ENCODE measurements around the gene PRRX1.
A peak's percentile ranks its signal among the peaks of the same experiment; 100 is the strongest.

Gene PRRX1

GRCh38 chr1:170664828-170665612, 1.1 kb downstream of the PRRX1 start:
- DNase-seq (ENCODE audit: extremely low read depth, low read depth) = no peak
- peak; percentile 12 for TF ChIP-seq CTCF (IDR thresholded peaks at IDR 0.05; ENCODE audit: low read depth, low read length)

GRCh38 chr1:170665629-170666028, 1.7 kb downstream of the PRRX1 start:
- no peak for DNase-seq (ENCODE audit: extremely low read depth, low read depth)
- TF ChIP-seq CTCF (IDR thresholded peaks at IDR 0.05; ENCODE audit: low read depth, low read length) = no peak

GRCh38 chr1:170666541-170667254, 2.8 kb downstream of the PRRX1 start:
- TF ChIP-seq CTCF (IDR thresholded peaks at IDR 0.05; ENCODE audit: low read depth, low read length) = no peak

GRCh38 chr1:170668209-170669106, 4.5 kb downstream of the PRRX1 start:
- TF ChIP-seq CTCF (IDR thresholded peaks at IDR 0.05; ENCODE audit: low read depth, low read length) = no peak
- DNase-seq (ENCODE audit: extremely low read depth, low read depth) = no peak

More at GRCh38 chr1:170666541-170667254, 2.8 kb downstream of the PRRX1 start:
- DNase-seq (ENCODE audit: extremely low read depth, low read depth) = no peak

- DNase-seq (ENCODE audit: extremely low read depth, low read depth) = no peak
- TF ChIP-seq CTCF (IDR thresholded peaks at IDR 0.05; ENCODE audit: low read depth, low read length) = no peak
Observed at GRCh38 chr1:170669107-170669445, 5.1 kb downstream of the PRRX1 start.

GRCh38 chr1:170669586-170670530, 5.9 kb downstream of the PRRX1 start:
- no peak for DNase-seq (ENCODE audit: extremely low read depth, low read depth)
- no peak for TF ChIP-seq CTCF (IDR thresholded peaks at IDR 0.05; ENCODE audit: low read depth, low read length)
